Breast epithelium (tissue), 4 donors: ENCODE data around the gene SMAD7. TPM values are rescaled to one million over a fixed set of nuclear protein-coding genes. Genes with fewer than 3 reads are reported as not detected.

ENCODE experiments used
- DNase-seq, 2 donors: peaks; one replicate each; pipeline ENCODE4 v3.0.0-alpha.2; 2019; ENCODE audit warnings: low spot score in 2 of 2
- H3K27ac ChIP-seq, 2 donors: fragments of 200-600 bp; sonication (generic) in 1 of 2; one replicate each; pipeline ENCODE4 v1.5.1; 2016 to 2019; ENCODE audit warnings: mild to moderate bottlenecking in 1 of 2
- H3K27me3 ChIP-seq, 2 donors: fragments of 200-600 bp; sonication (generic) in 1 of 2; one replicate each; pipeline versions ENCODE4 v1.5.1 to v1.6.0; 2017 to 2019; ENCODE audit warnings: control low read depth in 1 of 2, mild to moderate bottlenecking in 1 of 2
- H3K36me3 ChIP-seq: fragments of 200-600 bp; one replicate; pipeline ENCODE4 v1.5.1; 2019
- H3K4me1 ChIP-seq, 2 donors: fragments of 200-600 bp; sonication (generic); one replicate each; pipeline ENCODE4 v1.5.1; 2016 to 2019; ENCODE audit warnings: control low read depth in 1 of 2
- H3K4me3 ChIP-seq, 3 donors: fragments of 200-600 bp; sonication (generic); 1 replicate in 2 of 3; 2 replicates in 1 of 3; pipeline ENCODE4 v1.5.1; 2016 to 2019; ENCODE audit warnings: mild to moderate bottlenecking in 3 of 3, moderate library complexity in 2 of 3
- H3K9me3 ChIP-seq, 2 donors: fragments of 200-600 bp; sonication (generic) in 1 of 2; one replicate each; pipeline ENCODE4 v1.5.1; 2016 to 2019; ENCODE audit warnings: control low read depth in 1 of 2
- POLR2A ChIP-seq: fragments of 450-650 bp; IDR thresholded peaks from one replicate; pipeline ENCODE4 v1.6.1; 2016; ENCODE audit warnings: antibody characterized with exemption, mild to moderate bottlenecking, moderate library complexity
- POLR2AphosphoS5 ChIP-seq, 3 donors: sonication (generic); formaldehyde crosslinking; IDR thresholded peaks; one replicate each; pipeline ENCODE4 v1.6.1; 2017; ENCODE audit warnings: antibody characterized with exemption in 3 of 3
- intact Hi-C: fragments of 100-400 bp; cut with DNase I; formaldehyde crosslinking; loops from one replicate; pipeline ENCODE4 v1.15.1; 2023; ENCODE audit warnings: low total_unique reads
- total RNA-seq, 3 donors: library from RNA; depleted of rRNA; stranded (reverse); fragments of >200 nt; gene quantifications; one replicate each; pipeline ENCODE4 v1.1.0, GENCODE V29; 2016
- TF ChIP-seq, protein P1 (sequence below), 3 donors: fragments of 450-650 bp; IDR thresholded peaks; one replicate each; pipeline ENCODE4 v1.5.1; 2016 to 2017; ENCODE audit warnings: antibody characterized with exemption in 3 of 3, mild to moderate bottlenecking in 3 of 3, moderate library complexity in 3 of 3

SMAD7 gene
- total RNA-seq, 3 donors from 2014 or later = 17.4 to 21.2 (median 20.6) TPM

DNA sequence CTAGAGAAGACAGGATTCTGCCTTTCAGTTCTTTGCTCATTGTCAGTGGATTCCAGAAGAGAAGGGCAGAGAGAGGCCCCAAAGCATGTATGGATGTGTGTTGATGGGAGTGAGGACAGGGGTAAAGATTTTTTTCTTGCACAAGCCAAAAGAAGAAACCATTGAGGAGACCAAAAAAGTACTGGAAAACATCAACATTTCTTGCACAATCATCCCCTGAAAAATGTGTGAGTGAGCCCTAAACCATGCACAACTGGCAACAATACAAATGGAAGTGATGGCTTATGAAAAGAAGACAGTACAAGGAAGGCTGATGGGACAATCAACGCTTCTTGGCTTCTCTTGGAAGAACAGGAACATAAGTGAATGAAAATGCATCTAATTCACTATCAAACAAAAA, 5.6 kb upstream of the SMAD7 start:
- Histone ChIP-seq H3K4me1 (peaks cover 0 to 12% of the 10 kb centered on the region in 2 donors), H3K36me3 (no peaks in the 10 kb centered on the region), H3K4me3 (no peak overlapping the region), H3K9me3 (no peaks in the 10 kb centered on the region), H3K27me3 (no peaks in the 10 kb centered on the region), H3K27ac (peak overlapping the region; percentile 86)
- intact Hi-C loops = no loop called here
- DNase-seq = no peak
- TF ChIP-seq POLR2AphosphoS5 (IDR thresholded peaks at IDR 0.05) = peak in 2 of 3 donors; percentile 21 to 41
- no peak for TF ChIP-seq POLR2A

DNA sequence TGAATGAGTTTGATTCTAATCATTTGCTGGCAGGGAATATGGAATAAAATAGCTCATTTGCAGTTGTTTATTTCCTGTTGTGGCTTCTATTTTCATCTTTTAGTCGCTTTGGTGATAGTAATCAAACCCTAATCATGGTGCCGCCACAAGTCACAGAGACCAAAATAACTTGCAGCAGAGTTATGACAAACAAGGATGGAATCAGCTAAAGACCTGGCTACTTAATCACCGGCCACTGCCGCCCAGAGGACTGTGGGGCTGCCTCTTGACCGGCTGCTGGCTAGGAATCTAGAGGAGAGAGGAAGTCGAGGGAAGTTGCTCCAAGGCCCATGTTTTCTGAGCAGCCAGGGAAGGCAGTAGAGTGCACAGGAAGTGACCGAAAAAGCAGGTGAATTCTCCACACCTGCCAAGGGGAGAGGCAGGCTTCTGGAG, 5.1 kb upstream of the SMAD7 start:
- intact Hi-C loops = no loop called here
- DNase-seq = no peak
- H3K36me3 ChIP-seq = no peaks in the 10 kb centered on the region
- H3K27me3 ChIP-seq = no peaks in the 10 kb centered on the region
- no peaks in the 10 kb centered on the region for H3K9me3 ChIP-seq
- H3K27ac ChIP-seq = peak overlapping the region; percentile 86
- peak overlapping the region in 1 of 3 donors; percentile 19 for H3K4me3 ChIP-seq
- TF ChIP-seq POLR2A (no peak), POLR2AphosphoS5 (IDR thresholded peaks at IDR 0.05) (peak in 1 of 3 donors; percentile 20)
- peaks cover 0 to 12% of the 10 kb centered on the region in 2 donors for H3K4me1 ChIP-seq

DNA sequence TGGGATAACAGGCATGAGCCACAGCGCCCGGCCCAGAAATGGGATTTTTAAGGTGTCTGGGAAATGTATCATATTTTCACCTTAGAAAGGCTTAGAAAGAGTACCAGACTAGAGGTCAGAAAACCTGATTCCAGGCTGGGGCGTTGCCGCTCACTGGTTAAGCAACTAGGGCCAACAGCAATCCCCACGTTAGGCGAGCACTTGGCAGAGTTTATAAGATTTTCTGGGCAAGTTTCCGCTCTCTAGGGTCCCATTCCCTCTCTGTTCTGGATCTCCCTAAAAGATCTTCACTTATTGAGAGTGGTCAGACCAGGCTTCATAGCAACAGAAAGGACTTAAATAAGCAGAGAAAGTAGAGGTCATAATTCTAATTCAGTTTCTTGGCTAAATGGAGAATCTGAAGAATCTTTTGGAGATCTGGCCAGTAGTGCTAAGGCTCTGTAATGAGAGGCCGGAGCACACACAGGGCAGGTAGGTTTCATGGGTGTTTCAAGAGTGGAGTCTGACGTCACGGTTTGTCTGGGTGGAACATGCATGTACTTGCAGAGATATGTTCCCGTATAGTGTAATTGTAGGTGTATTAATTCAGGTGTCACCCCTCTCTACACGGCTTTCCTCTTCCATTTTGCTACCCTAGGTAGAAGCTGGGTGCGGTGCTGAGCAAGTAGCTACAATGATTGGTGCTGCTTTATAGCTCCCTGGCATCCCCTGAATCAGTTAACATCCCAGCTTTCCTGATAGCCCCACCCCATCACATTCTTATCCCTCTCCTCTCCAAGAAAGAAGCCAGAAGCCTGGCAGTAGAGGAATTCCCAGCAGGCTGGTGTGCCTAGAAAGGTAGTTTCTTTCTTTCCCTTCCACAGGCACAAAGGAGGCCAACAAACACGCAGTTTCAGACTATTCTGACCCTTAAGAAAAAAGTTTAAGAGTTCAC, 4.4 kb upstream of the SMAD7 start:
- DNase-seq = no peak
- H3K27ac ChIP-seq = peak overlapping the region; percentile 86
- H3K4me1 ChIP-seq = peaks cover 0 to 12% of the 10 kb centered on the region in 2 donors
- intact Hi-C loops = no loop called here
- H3K9me3 ChIP-seq = no peaks in the 10 kb centered on the region
- H3K36me3 ChIP-seq = no peaks in the 10 kb centered on the region
- peak overlapping the region in 1 of 3 donors; percentile 19 for H3K4me3 ChIP-seq
- TF ChIP-seq POLR2AphosphoS5 (IDR thresholded peaks at IDR 0.05) (no peak), POLR2A (no peak)
- TF ChIP-seq, protein P1, sequence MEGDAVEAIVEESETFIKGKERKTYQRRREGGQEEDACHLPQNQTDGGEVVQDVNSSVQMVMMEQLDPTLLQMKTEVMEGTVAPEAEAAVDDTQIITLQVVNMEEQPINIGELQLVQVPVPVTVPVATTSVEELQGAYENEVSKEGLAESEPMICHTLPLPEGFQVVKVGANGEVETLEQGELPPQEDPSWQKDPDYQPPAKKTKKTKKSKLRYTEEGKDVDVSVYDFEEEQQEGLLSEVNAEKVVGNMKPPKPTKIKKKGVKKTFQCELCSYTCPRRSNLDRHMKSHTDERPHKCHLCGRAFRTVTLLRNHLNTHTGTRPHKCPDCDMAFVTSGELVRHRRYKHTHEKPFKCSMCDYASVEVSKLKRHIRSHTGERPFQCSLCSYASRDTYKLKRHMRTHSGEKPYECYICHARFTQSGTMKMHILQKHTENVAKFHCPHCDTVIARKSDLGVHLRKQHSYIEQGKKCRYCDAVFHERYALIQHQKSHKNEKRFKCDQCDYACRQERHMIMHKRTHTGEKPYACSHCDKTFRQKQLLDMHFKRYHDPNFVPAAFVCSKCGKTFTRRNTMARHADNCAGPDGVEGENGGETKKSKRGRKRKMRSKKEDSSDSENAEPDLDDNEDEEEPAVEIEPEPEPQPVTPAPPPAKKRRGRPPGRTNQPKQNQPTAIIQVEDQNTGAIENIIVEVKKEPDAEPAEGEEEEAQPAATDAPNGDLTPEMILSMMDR (IDR thresholded peaks at IDR 0.05) = no peak
- no peaks in the 10 kb centered on the region for H3K27me3 ChIP-seq

DNA sequence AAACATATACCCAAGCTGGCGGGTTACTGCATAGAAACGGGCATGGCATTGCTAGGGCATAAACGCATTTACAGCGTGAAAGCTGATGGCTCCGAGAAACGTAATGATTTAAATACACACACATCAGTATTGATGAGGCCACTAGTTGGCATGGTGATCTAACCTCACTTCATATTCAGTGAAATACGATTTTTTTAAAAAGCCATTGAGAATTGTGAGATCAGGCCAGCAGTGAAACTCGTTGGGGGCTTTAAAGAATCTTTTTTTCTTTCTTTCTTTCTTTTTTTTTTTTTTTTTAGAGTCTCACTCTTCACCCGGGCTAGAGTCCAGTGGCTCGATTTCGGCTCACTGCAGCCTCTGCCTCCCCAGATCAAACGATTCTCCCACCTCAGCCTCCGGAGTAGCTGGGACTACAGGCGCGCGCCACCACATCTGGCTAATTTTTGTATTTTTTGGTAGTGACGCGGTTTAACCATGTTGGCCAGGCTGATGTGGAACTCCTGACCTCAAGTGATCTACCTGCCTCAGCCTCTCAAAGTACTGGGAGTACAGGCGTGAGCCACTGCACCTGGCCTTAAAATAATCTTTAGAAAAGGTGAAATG, 2.4 kb upstream of the SMAD7 start:
- no peak for DNase-seq
- H3K4me1 ChIP-seq = peaks cover 3 to 12% of the 10 kb centered on the region in 2 donors
- peak overlapping the region; percentile 97 to 99 for H3K27ac ChIP-seq
- TF ChIP-seq, protein P1 (IDR thresholded peaks at IDR 0.05) = no peak
- TF ChIP-seq POLR2AphosphoS5 (IDR thresholded peaks at IDR 0.05) = no peak
- no peak for TF ChIP-seq POLR2A
- H3K27me3 ChIP-seq = no peaks in the 10 kb centered on the region
- no peaks in the 10 kb centered on the region for H3K9me3 ChIP-seq
- peak overlapping the region; percentile 90 to 97 (median 91) for H3K4me3 ChIP-seq
- H3K36me3 ChIP-seq = no peaks in the 10 kb centered on the region
- intact Hi-C loops = no loop called here

DNA sequence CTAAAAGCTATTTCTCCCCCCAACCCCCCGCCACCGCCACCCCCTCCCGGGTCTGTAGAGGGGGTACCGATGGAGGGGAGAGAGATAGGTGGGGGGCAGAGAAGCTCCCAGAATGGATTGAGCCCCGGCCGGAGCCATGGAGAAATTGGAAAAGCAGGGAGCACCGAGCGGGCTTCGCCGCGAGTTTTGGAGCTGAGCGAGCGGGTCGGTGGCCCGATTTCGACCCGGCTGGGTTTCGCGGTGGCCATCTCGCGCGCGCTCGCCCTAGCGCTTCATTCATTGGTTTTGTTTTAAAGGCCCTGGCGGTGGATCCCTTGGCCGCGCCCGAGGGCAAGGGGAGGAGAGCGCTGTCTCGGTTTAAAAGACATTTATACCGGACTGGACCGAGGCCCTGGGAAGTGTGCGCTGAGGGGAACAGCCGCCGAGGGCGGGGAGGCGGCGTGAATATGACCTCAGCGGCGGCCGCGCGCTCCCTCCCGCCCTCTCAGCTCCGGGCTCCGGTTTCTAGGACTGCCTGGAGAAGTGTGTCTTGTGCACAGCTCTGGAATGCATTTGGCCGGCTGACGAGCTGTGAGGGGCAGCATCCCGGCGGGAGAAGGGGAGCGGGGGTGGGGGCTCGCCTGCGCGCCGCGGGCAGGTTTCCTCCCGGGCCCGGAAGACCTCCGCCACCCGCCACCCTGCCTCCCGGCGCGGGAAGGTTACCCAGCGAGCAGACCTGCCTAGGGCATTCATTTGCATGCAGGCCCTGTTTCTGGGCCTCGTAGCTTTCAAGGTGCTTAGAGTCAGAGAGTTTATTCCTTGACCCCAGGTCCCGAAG, 1.7 kb upstream of the SMAD7 start:
- intact Hi-C loops = no loop called here
- H3K4me3 ChIP-seq = peak overlapping the region; percentile 90 to 97 (median 91)
- peak; percentile 77 to 79 for DNase-seq

More for the DNA sequence above, 1.7 kb upstream of the SMAD7 start:
- Histone ChIP-seq H3K36me3 (no peaks in the 10 kb centered on the region), H3K27ac (peak overlapping the region; percentile 97 to 99), H3K4me1 (peaks cover 3 to 18% of the 10 kb centered on the region in 2 donors), H3K9me3 (no peaks in the 10 kb centered on the region), H3K27me3 (no peaks in the 10 kb centered on the region)
- TF ChIP-seq POLR2A (no peak), POLR2AphosphoS5 (IDR thresholded peaks at IDR 0.05) (peak; percentile 60 to 73 (median 69))
- TF ChIP-seq, protein P1 (IDR thresholded peaks at IDR 0.05) = no peak
